HepG2 (cell line): ENCODE results near the gene WDR27. TPM values are rescaled to one million over a fixed set of nuclear protein-coding genes. Genes with fewer than 3 reads are reported as not detected.

Source experiments
- ATAC-seq: fragments of 200-7000 bp; cut with Tn5 transposase; 3 replicates; pipeline ENCODE4 v1.9.1; 2020; ENCODE audit warnings: mild to moderate bottlenecking, moderate library complexity
- BruUV-seq: library from RNA; stranded (reverse); fragments of 400-500 nt; replicated peaks from 2 replicates; lab custom pipeline; 2021; lab: Mats Ljungman, UMichigan
- CTCF ChIA-PET: fragments of 300-600 bp; formaldehyde crosslinking; extraction: SDS; loops from one replicate; lab custom pipeline; 2021; ENCODE audit warnings: low total read pairs, inconsistent platforms, low intra/inter-chr PET ratio; lab: Yijun Ruan, JAX
- POLR2A ChIA-PET: fragments of 350-600 bp; sonication (Branson Sonifier 250); formaldehyde crosslinking; loops from one replicate; lab custom pipeline; 2020; ENCODE audit warnings: antibody characterized with exemption, inconsistent platforms; lab: Yijun Ruan, JAX
- DNase-seq: peaks from one replicate; pipeline ENCODE4 v3.0.0-alpha.2; 2015; ENCODE audit warnings: low spot score
- FAIRE-seq: peaks from 3 replicates; lab custom pipeline; 2011; peaks lifted over from hg19 to GRCh38; lab: Jason Lieb, UNC
- H2AFZ ChIP-seq: one replicate; pipeline ENCODE4 v1.6.1; 2011; ENCODE audit warnings: low read length, inconsistent platforms
- H3K27ac ChIP-seq: fragments of 300-600 bp; 3 replicates; pipeline ENCODE4 v1.8.0; 2011; ENCODE audit warnings: mixed run types, mild to moderate bottlenecking, mixed read lengths, low read length, inconsistent platforms; ENCODE audit not compliant: insufficient read depth; ENCODE audit errors: extremely low read length
- H3K27me3 ChIP-seq, 2 experiments: fragments of 200-600 bp in 1 of 2; 2 replicates in 1 of 2; 3 replicates in 1 of 2; pipeline versions ENCODE4 v1.6.0 to v1.8.0; 2011; ENCODE audit warnings: low read length in 2 of 2, mild to moderate bottlenecking in 2 of 2, moderate library complexity in 2 of 2, inconsistent platforms in 1 of 2; ENCODE audit not compliant: insufficient read depth in 2 of 2, control insufficient read depth in 1 of 2
- H3K36me3 ChIP-seq, 2 experiments: fragments of 200-600 bp in 1 of 2; replicated peaks in 1 of 2; 2 replicates in 1 of 2; 3 replicates in 1 of 2; pipeline versions ENCODE4 v1.5.1 to v1.8.0; 2011; ENCODE audit warnings: low read length in 2 of 2, inconsistent platforms in 1 of 2; ENCODE audit not compliant: insufficient read depth in 2 of 2, control insufficient read depth in 1 of 2
- H3K4me1 ChIP-seq: 2 replicates; pipeline ENCODE4 v1.5.1; 2012; ENCODE audit warnings: low read length, inconsistent platforms; ENCODE audit not compliant: insufficient read depth
- H3K4me2 ChIP-seq: 2 replicates; pipeline ENCODE4 v1.6.0; 2011; ENCODE audit warnings: low read depth, low read length, inconsistent platforms
- H3K4me3 ChIP-seq, 3 experiments: fragments of 200-600 bp in 1 of 3; sonication (generic), shearing (Covaris generic) in 1 of 3; replicated peaks in 1 of 3; 2 replicates each; pipeline ENCODE4 v1.5.1; 2011 to 2016; ENCODE audit warnings: low read length in 3 of 3, inconsistent platforms in 2 of 3, low read depth in 2 of 3, mild to moderate bottlenecking in 2 of 3, control low read depth in 1 of 3, mixed read lengths in 1 of 3; ENCODE audit not compliant: insufficient read depth in 1 of 3
- H3K79me2 ChIP-seq: one replicate; pipeline ENCODE4 v1.6.1; 2011; ENCODE audit warnings: low read length, inconsistent platforms; ENCODE audit not compliant: insufficient read depth
- H3K9ac ChIP-seq: 2 replicates; pipeline ENCODE4 v1.6.0; 2011; ENCODE audit warnings: mild to moderate bottlenecking, low read depth, low read length, inconsistent platforms; ENCODE audit not compliant: insufficient read depth
- H3K9me3 ChIP-seq: 2 replicates; pipeline ENCODE4 v1.5.1; 2012; ENCODE audit warnings: mild to moderate bottlenecking, low read length
- H4K20me1 ChIP-seq: 2 replicates; pipeline ENCODE4 v1.6.0; 2011; ENCODE audit warnings: inconsistent platforms, mild to moderate bottlenecking, low read length, moderate library complexity; ENCODE audit not compliant: insufficient read depth
- HNRNPLL ChIP-seq: fragments of 200-400 bp; formaldehyde crosslinking; IDR thresholded peaks from 2 replicates; pipeline ENCODE4 v1.6.1; 2017; ENCODE audit warnings: mild to moderate bottlenecking, low read depth, low read length; ENCODE audit not compliant: poor library complexity, severe bottlenecking
- HOXA3 ChIP-seq: sonication (generic); formaldehyde crosslinking; IDR thresholded peaks from 2 replicates; pipeline ENCODE4 v1.5.0; 2020; ENCODE audit warnings: missing genetic modification reagents
- MYNN ChIP-seq: sonication (generic); formaldehyde crosslinking; IDR thresholded peaks from 2 replicates; pipeline ENCODE4 v1.4.0; 2020; ENCODE audit warnings: mild to moderate bottlenecking, low read depth, missing genetic modification reagents
- PRPF4 ChIP-seq: fragments of 200-400 bp; formaldehyde crosslinking; IDR thresholded peaks from 2 replicates; pipeline ENCODE4 v1.6.1; 2016; ENCODE audit warnings: low read length, low read depth; ENCODE audit not compliant: poor library complexity, severe bottlenecking
- RBM39 ChIP-seq: fragments of 200-400 bp; formaldehyde crosslinking; IDR thresholded peaks from one replicate; pipeline ENCODE4 v1.6.1; 2018; ENCODE audit warnings: antibody characterized with exemption, mild to moderate bottlenecking, low read depth, low read length; ENCODE audit not compliant: poor library complexity, severe bottlenecking
- XBP1 ChIP-seq: sonication (generic); formaldehyde crosslinking; IDR thresholded peaks from 2 replicates; pipeline ENCODE4 v1.5.0; 2020; ENCODE audit warnings: missing genetic modification reagents
- XRCC5 ChIP-seq: fragments of 200-400 bp; formaldehyde crosslinking; optimal IDR thresholded peaks from 2 replicates; pipeline ENCODE3; 2017; ENCODE audit warnings: mild to moderate bottlenecking, low read length
- ZNF720 ChIP-seq: sonication (generic); formaldehyde crosslinking; IDR thresholded peaks from 2 replicates; pipeline ENCODE4 v1.4.0; 2020; ENCODE audit warnings: missing genetic modification reagents
- WGBS: methylation state at CpG from one replicate; pipeline ENCODE4 v1.1.6; 2017; ENCODE audit warnings: low lambda C conversion rate; 5-methylcytosine and 5-hydroxymethylcytosine counted together
- in situ Hi-C: cut with HindIII; loops from 2 replicates; pipeline ENCODE4 v1.10.0; 2017; ENCODE audit warnings: low pct_unique_long_range_greater_than_20kb; ENCODE audit not compliant: extremely low pct_ligation_motif_present
- intact Hi-C: fragments of 100-400 bp; cut with micrococcal nuclease; formaldehyde crosslinking; loops from one replicate; pipeline ENCODE4 v1.10.0; 2022; ENCODE audit not compliant: unreplicated experiment
- polyA plus RNA-seq, 8 experiments: library from polyadenylated mRNA; depleted of rRNA in 3 of 8; stranded (reverse) in 7 of 8; unstranded in 1 of 8; fragments of >200 nt; fragmentation: Illumina TruSeq in 4 of 8; extraction: Trizol in 4 of 8; gene quantifications; 2 replicates each; pipeline versions ENCODE4 v1.2.1 to v1.2.3, GENCODE V29; 2011 to 2016; ENCODE audit warnings: low read depth in 4 of 8, missing spikeins in 1 of 8, mixed read lengths in 1 of 8; ENCODE audit not compliant: insufficient read depth in 1 of 8
- total RNA-seq, 5 experiments: library from RNA; depleted of rRNA; stranded (reverse); fragments of >200 nt; fragmentation: Illumina TruSeq; extraction: Trizol; gene quantifications; 2 replicates each; pipeline ENCODE4 v1.2.3, GENCODE V29; 2016; ENCODE audit warnings: low read depth in 1 of 5

The WDR27 gene
- total and polyA plus RNA-seq, 2 of the 13 experiments (the other 11 are each of a cell fraction or from before 2014, with no cell fraction given) = 34.1 to 80.3 TPM

DNA sequence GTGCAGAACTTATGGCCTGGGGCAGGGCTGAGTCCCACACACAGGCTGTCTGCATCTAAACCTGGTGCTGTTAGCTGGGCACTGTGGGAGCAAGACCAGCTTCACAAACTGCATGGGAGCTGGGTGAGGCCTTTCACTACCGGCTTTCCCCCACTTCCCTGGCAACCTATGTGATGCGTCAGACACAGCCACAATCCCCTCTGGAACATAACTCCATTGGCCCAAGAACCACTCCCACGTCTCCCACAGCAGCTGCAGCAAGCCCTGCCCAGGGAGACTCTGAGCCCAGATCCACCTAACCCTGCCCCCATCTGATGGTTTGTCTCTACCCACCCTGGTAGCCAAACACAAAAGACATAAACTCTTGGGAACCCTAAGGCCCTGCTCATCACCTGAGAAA, 9.3 kb downstream of the WDR27 start:
- H3K9ac ChIP-seq = no peak overlapping the region
- H3K27me3 ChIP-seq = no peaks in the 10 kb centered on the region
- H3K9me3 ChIP-seq = no peaks in the 10 kb centered on the region
- ChIA-PET CTCF (no interaction called here), POLR2A (interaction anchor here (0.5 to 2.9 kb wide), 3 partner anchors 9 to 1430 kb away, joined by 3 to 8 read pairs (median 6); partner anchors contain the start of genes C6orf120 and WDR27)
- DNase-seq = no peak
- H3K36me3 ChIP-seq = peaks cover 2 to 11% of the 10 kb centered on the region in 2 experiments; a peak in 3 of 5 replicates
- in situ Hi-C loops (loop anchor here (25.0 kb wide), 1 partner anchor 730 kb away; no protein-coding TSS in a partner anchor), intact Hi-C loops (no loop called here)
- H3K4me3 ChIP-seq = no peak overlapping the region
- no peaks in the 10 kb centered on the region for H3K4me1 ChIP-seq
- H3K4me2 ChIP-seq = no peak overlapping the region
- H3K79me2 ChIP-seq = peaks cover 16% of the 10 kb centered on the region
- WGBS = 88% methylated on average over 3 of the region's 3 CpGs
- FAIRE-seq = no peak
- H4K20me1 ChIP-seq = no peaks in the 10 kb centered on the region; the same call in 1 of the 2 replicates
- no peak overlapping the region for H2AFZ ChIP-seq
- BruUV-seq = no TSS peak
- TF ChIP-seq ZNF720 (CRISPR knock-in tag) = no peak
- no peak for TF ChIP-seq RBM39
- no peak for TF ChIP-seq HOXA3 (CRISPR knock-in tag)
- TF ChIP-seq XBP1 (CRISPR knock-in tag) = no peak
- TF ChIP-seq PRPF4 = no peak
- TF ChIP-seq XRCC5 = no peak
- TF ChIP-seq HNRNPLL = no peak
- H3K27ac ChIP-seq = no peak overlapping the region
- no peak; the same call in 2 of the 3 replicates for ATAC-seq

DNA sequence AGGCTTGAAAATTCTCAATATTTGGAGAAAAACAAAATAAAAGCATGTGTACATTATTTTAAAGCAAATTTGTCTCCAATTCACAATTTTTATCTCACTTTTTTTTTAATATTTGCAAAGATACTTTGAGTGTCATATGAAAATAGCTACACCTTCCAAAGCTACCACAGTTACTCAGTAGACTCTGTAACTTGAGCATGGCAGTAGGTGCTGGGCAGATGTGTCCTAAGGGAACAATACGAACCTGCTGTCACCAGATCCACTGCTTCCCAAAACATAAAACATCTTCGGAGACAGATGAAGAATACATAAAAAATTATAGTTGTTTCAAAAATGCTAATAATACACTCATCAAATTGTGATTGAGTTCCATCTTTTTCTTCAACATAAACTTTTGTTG, 10.6 kb downstream of the WDR27 start:
- CTCF ChIA-PET = no interaction called here
- Histone ChIP-seq H3K27me3 (no peaks in the 10 kb centered on the region), H3K9ac (no peak overlapping the region), H3K4me3 (no peak overlapping the region), H3K36me3 (peaks cover 2 to 22% of the 10 kb centered on the region in 2 experiments; a peak in 4 of 5 replicates), H3K27ac (no peak overlapping the region), H3K9me3 (peaks cover 6% of the 10 kb centered on the region), H3K4me1 (no peaks in the 10 kb centered on the region), H2AFZ (no peak overlapping the region), H4K20me1 (no peaks in the 10 kb centered on the region; the same call in 1 of the 2 replicates), H3K79me2 (peaks cover 15% of the 10 kb centered on the region), H3K4me2 (no peak overlapping the region)
- in situ Hi-C loops = loop anchor here (25.0 kb wide), 1 partner anchor 729 kb away; no protein-coding TSS in a partner anchor
- DNase-seq (no peak), ATAC-seq (no peak), FAIRE-seq (no peak)
- no peak for TF ChIP-seq MYNN (CRISPR knock-in tag)
- WGBS = 97% methylated on average over 2 of the region's 2 CpGs
- POLR2A ChIA-PET = interaction anchor here (2.9 kb wide), 1 partner anchor 10 kb away, joined by 8 read pairs; the partner anchor contains the start of genes C6orf120 and WDR27
- intact Hi-C loops = no loop called here
- no TSS peak for BruUV-seq
